HG03095 (cell line): Measurements from ENCODE around the gene ARHGEF7.

Source experiments
- ATAC-seq: cut with Tn5 transposase; IDR thresholded peaks from one replicate; pipeline ENCODE4 v1.9.1; 2021; ENCODE audit warnings: moderate library complexity; ENCODE audit not compliant: unreplicated experiment

ARHGEF7 gene

DNA sequence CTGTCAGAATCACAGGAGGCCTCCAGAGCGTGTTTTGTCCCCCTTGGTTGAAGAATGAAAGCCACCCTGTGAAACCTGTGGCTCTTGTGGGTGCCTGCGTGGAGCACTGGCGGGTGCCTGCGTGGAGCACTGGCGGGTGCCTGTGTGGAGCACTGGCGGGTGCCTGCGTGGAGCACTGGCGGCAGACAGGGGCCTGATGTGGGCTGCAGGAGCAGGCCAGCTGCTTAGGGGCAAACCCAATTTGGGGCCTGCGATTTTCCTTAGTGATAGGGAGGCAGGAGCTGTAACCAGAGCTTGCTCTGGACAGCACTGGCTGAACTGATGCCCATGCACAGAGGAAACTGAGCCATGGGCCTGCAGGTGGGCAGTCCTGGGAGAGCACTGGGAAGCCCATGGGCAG is 24.3 kb downstream of the ARHGEF7 start:
- no peak for ATAC-seq

DNA sequence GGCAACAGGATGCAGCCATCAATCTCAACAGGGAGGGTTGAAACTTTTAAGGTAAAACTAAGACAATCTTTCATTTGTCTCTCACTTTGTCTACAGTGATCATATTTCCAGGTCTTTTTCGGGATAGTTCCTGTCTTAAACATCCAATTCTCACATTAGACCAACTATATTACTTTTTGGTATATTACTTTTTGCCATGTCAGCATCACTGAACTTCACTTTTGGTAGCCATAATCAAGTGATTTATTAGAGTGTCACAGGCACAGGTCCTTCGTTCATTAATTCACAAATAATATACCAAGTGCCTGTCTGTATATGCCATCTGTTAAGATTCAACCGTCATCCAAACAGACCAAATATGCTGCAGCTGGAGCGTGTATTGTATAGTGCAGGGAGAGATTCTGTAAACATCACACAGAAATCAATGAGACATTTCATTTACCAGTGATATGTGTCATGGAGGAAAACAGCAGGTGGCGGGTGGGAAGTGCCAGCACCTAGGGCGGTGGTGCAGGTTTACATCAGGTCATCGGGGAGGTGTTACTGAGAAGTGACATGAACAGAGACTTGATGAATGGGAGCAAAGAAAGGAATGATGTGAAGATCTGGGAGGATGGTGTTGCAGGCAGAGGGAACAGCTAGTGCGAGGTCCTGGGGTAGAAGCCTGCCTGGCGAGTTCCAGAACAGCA is 24.9 kb downstream of the ARHGEF7 start:
- no peak for ATAC-seq

DNA sequence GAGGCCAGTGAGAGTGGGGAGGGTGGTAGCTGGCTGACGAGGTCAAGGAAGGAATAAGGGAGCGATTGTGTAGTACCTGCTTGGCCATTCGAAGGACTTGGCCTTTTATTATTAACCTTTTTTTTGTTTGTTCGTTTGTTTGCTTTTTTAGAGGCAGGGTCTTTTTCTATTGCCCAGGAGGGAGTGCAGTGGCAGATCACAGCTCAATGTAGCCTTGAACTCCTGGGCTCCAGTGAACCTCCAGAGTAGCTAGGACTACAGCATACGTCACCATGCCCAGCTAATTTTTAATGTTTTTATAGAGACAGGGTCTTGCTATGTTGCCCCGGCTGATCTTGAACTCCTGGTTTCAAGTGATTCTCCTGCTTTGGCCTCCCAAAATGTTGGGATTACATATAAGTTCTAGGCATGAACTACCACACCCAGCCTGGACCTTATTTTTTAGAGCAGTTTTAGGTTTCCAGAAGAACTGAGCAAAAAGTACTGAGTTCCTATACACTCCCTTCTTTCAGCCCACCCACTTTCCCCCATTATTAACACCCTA is 25.5 kb downstream of the ARHGEF7 start:
- no peak for ATAC-seq

DNA sequence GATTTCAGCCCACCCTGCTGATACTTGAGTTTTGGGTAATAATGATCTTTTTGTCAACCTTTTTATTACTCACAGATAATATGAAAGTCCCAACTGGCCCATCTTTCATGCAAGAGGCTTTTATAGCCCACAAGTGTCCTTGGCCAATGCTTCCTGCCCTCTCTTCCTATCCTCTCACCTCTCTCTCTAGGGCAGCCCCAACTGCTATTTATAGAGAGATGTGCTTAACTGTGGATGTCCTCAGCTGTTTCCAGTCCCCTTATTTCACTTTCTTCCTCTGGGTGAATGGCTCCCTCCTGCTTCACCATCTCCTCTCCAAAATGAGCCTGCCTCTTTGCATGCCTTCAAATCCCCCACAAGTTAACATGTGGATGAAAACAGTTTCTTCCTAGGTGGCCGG is 27.4 kb downstream of the ARHGEF7 start:
- no peak for ATAC-seq

DNA sequence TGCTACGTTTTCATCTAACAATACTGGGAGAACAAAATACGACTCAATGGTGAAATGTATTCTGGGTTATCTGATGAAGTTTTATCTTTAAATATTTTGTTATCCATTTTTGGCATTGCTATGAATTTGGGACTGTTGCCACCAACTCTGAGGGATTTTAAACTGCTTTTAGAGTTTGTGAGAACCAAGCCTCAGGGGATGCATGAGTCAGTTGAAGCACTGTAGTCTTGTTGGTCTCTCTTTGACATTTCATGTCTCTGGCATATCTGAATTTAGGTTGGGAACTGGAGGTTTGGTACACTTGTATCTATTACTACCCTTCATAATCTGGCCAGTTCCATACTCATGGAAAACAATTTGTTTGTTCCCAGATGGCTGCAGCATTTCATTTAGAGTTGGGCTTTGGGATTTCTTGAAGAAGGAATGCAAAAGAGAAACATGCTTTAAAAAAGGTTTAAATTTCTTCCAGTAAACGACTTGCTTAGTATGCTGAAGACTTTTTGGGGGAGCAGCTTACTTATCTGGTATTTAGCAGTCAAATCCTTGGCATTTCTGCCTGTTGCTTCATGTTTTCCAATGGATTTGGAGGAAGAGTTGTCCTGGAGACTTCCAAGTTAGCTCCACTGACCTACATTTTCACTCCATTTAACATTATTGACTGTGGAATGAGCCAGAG is 28.9 kb downstream of the ARHGEF7 start:
- ATAC-seq, result no peak

DNA sequence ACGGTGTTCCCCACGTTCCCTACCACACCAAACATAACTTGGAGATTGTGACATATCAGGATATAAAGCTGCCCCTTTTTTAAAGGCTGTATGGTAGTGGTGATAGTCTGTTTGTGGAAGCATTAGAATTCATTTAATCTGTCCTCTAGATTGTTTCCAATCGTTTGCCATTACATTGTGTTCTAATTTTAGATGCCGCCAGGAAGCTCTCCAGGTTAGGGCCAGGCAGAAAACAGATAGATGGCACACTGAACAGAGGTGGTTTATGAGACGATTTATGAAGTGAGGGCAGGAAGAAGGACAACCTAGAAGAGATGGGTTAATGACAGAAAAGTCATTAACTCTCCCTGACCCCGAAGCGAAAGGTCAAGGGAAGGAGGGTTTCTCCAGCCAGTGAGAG is 30.0 kb downstream of the ARHGEF7 start:
- no peak for ATAC-seq

DNA sequence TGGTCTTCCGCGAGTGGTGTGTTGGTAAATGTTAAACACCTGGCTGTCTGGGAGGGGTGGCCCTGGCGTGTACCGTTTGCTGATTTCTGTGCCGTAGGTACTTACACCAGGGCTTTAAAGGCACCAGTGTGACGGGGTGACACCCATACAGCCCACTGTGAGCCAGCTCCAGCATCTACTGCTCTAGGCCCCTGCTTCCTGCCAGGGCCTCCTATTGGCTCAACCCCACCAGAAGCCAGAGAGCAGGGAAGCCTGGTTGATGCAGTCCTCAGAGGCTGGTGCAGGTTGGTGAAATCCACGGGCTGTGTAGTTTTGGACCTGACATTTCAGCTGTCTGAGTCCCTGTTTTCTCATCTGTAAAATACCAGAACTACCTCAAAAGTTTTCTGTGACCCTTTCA is 30.4 kb downstream of the ARHGEF7 start:
- ATAC-seq, result no peak

DNA sequence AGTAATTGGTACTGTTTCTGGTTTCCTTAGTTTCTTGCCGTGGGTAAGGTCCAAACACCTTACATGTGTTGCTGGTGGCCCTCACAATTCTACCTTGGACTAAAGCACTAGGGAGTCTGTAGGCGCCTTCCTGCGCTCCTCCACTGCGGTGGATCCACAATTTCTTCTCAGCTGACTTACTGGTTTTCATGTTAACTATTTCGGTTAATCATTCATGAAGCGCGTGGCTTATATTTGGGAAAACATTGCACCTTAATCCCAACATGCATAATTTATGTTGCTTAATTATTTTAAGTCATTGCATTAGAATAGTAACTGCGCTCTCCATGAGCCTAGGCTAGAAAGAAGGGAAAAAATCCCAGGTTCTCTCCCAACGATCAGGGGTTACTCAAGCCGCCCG is 37.7 kb downstream of the ARHGEF7 start:
- no peak for ATAC-seq

DNA sequence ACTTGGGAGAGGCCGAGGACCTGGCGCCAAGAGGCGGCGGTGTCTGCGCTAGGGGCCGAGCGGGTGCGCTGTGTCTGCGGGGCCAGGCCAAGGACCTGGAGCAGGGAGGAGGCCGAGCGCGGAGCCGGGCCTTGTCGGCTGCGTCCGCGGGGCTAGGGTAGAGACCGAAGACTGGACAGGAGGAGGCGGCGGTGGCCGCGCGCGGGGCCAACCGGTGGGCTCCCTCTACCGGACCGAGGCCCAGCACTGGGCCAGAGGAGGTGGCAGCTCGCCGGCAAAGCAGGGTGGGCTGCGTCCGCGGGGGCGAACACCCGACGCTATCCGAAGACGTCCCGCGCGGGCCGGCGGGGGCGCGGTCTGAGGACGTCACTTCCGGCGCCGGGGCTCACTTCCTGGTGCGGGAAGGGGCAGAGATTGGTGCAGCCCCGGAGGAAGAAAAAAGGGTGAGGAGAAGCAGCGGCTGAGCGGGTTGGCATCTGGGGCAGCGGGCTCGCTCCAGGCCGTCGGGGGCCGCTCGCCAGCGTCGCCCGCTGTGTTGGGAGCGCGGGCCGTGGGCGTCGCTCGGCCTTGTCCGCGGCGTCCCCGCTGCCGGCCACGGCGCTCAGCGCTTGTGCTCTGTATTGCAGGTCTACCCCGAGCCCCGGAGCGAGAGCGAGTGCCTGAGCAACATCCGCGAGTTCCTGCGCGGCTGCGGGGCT is 38.3 kb downstream of the ARHGEF7 start:
- ATAC-seq, result peak; percentile 87

DNA sequence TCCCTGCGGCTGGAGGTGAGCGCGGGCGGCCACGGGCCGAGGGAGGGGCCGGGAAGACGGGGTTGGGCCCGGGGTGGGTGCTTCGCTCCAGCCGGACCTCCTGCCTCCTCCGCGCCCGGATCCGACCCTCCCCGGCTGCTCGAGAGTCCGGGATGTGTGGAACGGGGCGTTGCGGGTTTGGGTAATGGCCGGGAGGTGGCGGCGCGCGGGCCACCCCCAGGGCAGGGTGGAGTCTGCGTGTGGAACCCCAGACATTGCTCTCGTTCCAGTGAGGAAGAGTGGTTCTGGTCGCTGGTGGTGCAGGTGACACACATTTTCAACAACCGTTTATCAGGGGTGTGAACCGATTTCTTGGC is 38.8 kb downstream of the ARHGEF7 start:
- peak; percentile 50 for ATAC-seq

DNA sequence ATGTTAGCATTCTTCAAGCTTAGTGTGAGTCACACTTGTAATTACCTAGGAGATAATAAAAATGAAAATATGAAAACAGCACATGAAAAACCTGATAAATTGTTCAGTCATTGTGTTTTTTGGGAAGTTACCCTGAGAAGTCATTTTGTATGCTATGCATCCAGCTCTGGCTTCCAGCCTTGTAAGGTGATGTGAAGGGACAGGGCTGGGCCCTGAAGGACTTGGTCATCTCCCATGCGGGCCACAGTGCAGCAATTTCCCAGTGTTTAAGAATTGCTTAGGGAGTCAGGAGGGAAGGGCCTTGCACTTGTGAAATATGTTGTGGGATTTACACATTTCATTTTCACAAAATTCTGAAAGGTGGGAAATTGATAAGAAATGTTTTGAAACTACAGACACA is 41.3 kb downstream of the ARHGEF7 start:
- no peak for ATAC-seq

DNA sequence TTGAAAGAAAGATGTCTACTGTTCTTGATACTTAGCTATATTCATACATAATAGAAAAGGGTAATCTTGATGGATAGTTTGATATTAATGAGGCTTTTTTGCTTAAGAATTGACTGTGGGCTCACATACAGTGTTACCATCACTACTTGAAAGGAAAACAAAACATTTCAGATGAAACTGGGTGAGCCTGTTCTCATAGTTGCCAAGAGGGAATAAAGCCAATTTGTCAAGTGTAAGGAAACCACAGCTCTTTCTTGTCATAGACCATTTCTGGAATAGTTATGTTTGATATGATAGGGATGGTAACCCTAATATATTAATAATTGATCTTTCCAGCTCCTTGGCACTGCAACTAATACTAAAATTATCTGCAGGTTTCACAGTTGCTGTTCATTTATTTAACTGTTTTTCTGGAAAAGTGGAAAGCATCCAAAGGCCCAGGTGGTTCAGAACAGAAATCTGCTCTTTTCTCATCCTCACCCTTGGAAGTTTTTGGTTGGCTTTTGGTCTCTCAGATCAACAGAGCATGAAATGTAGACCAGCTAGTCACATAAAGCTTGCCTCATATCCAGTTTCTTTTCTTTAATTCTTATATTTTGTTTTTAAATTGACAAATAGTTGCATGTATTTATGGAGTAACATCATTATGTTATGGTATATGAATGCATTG is 43.2 kb downstream of the ARHGEF7 start:
- ATAC-seq, result no peak

DNA sequence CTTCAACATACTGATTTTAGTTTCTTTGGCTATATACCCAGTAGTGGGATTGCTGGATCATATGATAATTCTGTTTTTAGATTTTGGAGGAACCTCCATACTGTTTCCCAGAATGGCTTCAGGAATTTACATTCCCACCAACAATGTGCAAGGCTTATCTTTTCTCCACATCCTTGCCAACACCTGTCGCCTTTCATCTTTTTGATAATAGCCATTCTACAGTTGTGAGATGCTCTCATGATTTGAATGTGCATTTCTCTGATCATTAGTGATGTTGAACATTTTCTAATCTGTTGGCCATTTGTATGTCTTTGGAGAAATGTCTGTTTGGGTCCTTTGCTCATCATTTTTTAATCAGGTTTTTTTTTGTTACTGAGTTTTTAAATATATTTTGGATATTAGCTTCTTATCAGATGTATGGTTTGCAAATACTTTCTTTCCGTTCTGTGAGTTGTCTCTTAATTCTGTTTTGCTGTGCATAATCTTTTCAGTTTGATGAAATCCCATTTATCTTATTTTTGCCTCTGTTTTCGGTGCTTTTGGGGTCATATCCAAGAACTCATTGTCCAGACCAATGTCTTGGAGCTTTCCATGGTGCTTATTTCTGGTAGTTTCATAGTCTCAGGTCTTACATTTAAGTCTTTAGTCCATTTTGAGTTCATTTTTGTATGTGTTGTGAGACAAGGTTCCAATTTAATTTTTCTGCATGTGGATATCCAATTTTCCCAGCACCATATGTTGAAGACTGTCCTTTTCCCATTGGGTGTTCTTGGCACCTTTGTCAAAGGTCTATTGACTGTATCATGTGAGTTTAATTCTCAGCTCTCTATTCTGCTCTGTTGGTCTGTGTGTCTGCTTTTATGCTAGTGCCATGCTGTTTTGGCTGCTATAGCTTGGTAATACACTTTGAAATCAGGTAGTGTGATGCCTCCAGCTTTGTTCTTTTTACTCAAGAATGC is 44.5 kb downstream of the ARHGEF7 start:
- ATAC-seq, result no peak

DNA sequence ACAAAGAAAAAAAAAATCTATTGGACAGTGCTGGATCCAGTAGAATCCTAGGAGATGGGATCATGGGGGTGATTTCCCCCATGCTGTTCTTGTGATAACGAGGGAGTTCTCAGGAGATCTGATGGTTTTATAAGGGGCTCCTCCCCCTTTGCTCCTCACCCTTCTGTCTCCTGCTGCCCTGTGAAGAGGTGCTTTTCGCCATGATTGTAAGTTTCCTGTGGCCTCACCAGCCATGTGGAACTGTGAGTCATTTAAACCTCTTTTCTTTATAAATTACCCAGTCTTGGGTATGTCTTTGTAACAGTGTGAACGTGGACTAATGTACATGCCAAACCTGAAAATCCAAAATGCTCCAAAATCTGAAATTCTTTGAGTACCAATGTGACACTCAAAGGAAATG is 45.5 kb downstream of the ARHGEF7 start:
- no peak for ATAC-seq

DNA sequence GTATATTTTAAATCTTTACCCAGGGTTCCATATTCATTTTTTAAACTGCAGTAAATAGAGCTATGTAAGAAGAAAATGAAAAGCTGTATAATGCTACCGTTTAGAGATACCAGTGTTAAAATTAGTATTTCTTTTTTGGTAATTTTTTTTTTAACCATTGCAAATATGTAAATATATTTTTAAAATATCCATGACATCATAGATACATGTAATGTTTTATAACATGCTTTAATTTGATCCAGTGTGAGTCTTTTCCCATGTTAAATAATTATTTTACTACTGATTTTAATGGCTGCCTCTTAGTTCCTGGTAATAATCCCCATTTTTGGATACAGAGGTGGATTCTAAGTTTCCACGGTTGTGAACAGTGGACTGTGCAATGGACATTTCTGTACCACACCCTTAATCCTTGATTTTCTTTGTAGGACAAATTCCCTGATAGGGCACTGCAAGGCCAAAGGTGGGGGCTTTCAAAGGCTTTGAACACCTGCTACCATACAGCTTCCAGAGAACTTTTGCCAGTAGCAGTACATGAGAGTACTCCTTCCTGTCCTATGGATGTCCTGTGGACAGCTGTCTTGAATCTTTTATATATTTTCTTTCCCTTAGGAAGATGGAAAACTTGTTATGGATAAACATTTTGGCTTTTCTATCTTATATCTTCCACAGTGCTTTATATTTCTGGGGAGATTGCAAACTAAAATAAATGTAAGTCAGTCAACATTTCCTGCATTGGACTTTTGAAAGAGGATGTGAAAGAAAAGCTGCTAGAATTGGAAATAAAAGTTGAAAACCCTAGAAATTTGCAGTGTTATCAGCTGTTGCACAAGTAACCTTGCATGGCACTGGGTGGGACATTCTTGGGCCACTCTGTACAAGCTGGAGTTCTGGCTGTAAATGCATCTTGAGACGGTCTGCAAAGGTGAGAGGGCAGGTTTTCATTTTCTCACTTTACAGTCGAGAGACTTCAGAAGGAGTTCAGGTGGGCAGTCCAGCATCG is 46.8 kb downstream of the ARHGEF7 start:
- ATAC-seq, result peak; percentile 39

DNA sequence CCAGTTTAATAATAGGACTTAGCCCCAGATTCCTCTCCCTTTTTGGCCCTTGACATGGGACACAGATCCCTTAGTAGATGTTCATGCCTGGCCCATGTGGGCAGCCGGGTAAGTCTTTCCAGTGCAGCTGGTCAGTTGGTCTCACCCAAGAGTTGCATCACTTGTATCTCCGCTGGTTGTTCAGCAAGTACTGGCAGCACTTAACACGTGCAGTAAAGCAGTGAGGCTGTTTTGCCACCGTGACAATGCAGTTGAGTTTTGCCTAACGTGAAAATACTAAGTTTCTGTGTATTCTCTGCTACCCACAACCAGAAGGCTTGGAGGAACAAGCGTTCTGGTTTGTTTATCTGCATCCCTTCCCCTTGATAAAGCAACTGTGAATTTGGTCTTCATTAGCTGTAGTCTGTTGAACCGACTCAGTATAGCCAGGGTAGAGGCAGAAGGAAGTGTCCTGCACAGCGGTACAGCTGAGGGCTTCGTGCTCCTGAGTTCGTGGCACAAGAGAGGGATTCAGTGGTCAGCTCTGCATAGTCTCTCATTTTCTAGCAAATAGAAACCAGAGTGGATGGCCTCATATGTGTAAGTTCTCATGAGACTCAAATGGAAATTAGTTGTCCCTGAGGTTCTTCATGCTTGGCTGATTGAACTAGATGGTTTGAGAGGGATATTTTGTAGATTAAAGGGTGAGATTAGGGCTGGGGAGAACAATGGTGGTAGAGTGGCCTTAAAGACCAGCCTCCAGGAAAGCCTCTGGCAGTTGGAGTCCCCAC is 50.3 kb downstream of the ARHGEF7 start:
- peak; percentile 60 for ATAC-seq

DNA sequence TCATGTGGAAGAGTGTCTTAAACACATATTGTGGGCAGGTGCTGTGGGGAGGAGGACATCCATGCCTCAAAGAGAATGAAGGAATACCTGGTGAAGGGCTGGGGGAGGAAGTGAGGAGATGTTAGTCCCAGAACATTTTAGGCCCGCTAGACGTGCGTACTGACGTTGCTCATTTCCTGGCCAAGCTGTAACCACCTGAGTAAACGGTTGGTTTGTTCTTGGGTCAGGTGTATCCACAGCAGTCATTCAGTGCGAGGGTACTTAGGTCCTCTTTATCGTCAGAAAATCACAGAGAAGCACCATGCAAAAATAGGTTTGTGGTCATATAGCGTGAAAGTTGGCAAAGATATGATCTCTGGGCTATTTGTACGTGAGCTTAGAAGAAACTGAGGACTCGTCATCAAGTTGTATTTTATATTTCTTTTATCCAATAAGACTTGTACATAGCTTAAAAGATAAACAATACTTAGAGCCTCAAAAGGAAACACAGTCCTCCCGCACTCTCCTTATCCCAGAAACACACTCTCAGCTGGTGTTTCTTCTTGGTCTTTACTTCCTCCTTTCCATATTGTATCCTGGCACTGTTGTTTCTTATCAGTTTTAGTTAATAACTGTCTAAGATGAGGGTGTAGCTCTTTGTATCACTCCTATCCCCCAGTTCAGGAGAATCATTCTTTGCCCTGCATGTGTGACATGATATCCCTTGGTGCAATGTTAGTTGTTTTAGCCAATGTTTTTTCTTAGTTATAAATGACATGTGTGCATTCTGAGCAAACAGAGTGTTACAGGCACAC is 52.0 kb downstream of the ARHGEF7 start:
- ATAC-seq, result no peak

DNA sequence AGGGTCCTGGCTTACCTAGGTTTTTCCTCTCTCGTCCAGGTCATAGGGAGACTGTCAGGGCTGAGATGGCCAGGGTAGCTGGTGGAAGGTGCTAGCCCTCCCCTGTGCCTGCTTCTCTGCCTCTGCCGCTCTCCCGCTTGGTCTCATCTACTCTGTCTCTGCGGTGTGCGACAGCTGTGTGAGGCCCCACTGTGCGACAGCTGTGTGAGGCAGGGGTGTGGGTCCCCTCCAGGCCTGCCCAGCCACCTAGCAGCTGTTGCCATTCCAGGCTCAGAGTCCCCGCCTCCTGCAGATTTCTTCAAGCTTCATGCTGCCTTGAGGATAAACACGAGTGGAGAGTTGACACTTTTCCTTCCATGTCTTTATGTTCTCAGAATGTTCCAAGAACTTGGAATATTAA is 53.0 kb downstream of the ARHGEF7 start:
- no peak for ATAC-seq
